ENCODE measurements around the gene MYH13. TPM values are rescaled to one million over a fixed set of nuclear protein-coding genes. Genes with fewer than 3 reads are reported as not detected.

MYH13 gene
- total RNA-seq, 2 donors from 2014 or later = 0.11 TPM; not detected in 1

- intact Hi-C loops (cut with DNase I) = no loop called here
Measured at GRCh38 chr17:10313037-10313672, 59.7 kb downstream of the MYH13 start.

GRCh38 chr17:10311131-10311530, 61.7 kb downstream of the MYH13 start:
- Histone ChIP-seq H3K36me3 (no peaks in the 10 kb centered on the region), H3K9ac (ENCODE audit: low read depth in 2 of 2, low read length in 2 of 2) (no peak overlapping the region), H3K27ac (no peak overlapping the region), H3K27me3 (no peaks in the 10 kb centered on the region), H3K4me1 (no peaks in the 10 kb centered on the region), H3K9me3 (no peaks in the 10 kb centered on the region), H3K4me3 (no peak overlapping the region)
- no peak for TF ChIP-seq CTCF (IDR thresholded peaks at IDR 0.05)
- intact Hi-C loops (cut with DNase I) = no loop called here
- DNase-seq = no peak

More at GRCh38 chr17:10313037-10313672, 59.7 kb downstream of the MYH13 start:
- H3K36me3 ChIP-seq = no peaks in the 10 kb centered on the region
- no peak for DNase-seq
- TF ChIP-seq CTCF (IDR thresholded peaks at IDR 0.05) = no peak
- no peaks in the 10 kb centered on the region for H3K4me1 ChIP-seq
- H3K4me3 ChIP-seq = no peak overlapping the region
- H3K9me3 ChIP-seq = no peaks in the 10 kb centered on the region
- no peaks in the 10 kb centered on the region for H3K27me3 ChIP-seq
- no peak overlapping the region for H3K9ac ChIP-seq (ENCODE audit: low read depth in 2 of 2, low read length in 2 of 2)
- no peak overlapping the region for H3K27ac ChIP-seq

- no peak for DNase-seq
- no peaks in the 10 kb centered on the region for H3K9me3 ChIP-seq
- H3K4me3 ChIP-seq = no peak overlapping the region
- no peak for TF ChIP-seq CTCF (IDR thresholded peaks at IDR 0.05)
- no peaks in the 10 kb centered on the region for H3K36me3 ChIP-seq
- H3K4me1 ChIP-seq = no peaks in the 10 kb centered on the region
- no peak overlapping the region for H3K9ac ChIP-seq (ENCODE audit: low read depth in 2 of 2, low read length in 2 of 2)
- intact Hi-C loops (cut with DNase I) = no loop called here
- no peak overlapping the region for H3K27ac ChIP-seq
- no peaks in the 10 kb centered on the region for H3K27me3 ChIP-seq
Measured at GRCh38 chr17:10309003-10309974, 63.5 kb downstream of the MYH13 start.

- Histone ChIP-seq H3K4me3 (no peak overlapping the region), H3K9ac (ENCODE audit: low read depth in 2 of 2, low read length in 2 of 2) (no peak overlapping the region), H3K4me1 (no peaks in the 10 kb centered on the region), H3K27ac (no peak overlapping the region), H3K9me3 (no peaks in the 10 kb centered on the region), H3K36me3 (no peaks in the 10 kb centered on the region), H3K27me3 (no peaks in the 10 kb centered on the region)
- no peak for TF ChIP-seq CTCF (IDR thresholded peaks at IDR 0.05)
- no peak for DNase-seq
- intact Hi-C loops (cut with DNase I) = no loop called here
Measured at GRCh38 chr17:10306585-10306984, 66.2 kb downstream of the MYH13 start.

GRCh38 chr17:10305398-10305797, 67.4 kb downstream of the MYH13 start:
- H3K9ac ChIP-seq (ENCODE audit: low read depth in 2 of 2, low read length in 2 of 2) = no peak overlapping the region
- H3K36me3 ChIP-seq = no peaks in the 10 kb centered on the region
- H3K4me3 ChIP-seq = no peak overlapping the region
- H3K9me3 ChIP-seq = no peaks in the 10 kb centered on the region
- intact Hi-C loops (cut with DNase I) = no loop called here
- no peaks in the 10 kb centered on the region for H3K4me1 ChIP-seq
- no peak overlapping the region for H3K27ac ChIP-seq
- H3K27me3 ChIP-seq = no peaks in the 10 kb centered on the region
- TF ChIP-seq CTCF (IDR thresholded peaks at IDR 0.05) = no peak
- no peak for DNase-seq
